ENCODE data around the gene SLC26A6. TPM values are rescaled to one million over a fixed set of nuclear protein-coding genes. Genes with fewer than 3 reads are reported as not detected.

SLC26A6 gene
- total and polyA plus RNA-seq, 9 donors: 7.9 to 19.1 (median 10.5) TPM

GRCh38 chr3:48636149-48636655 is 941 bp upstream of the SLC26A6 start:
- TF ChIP-seq EP300 (IDR thresholded peaks at IDR 0.05) (no peak), POLR2A (IDR thresholded peaks at IDR 0.05) (no peak), CTCF (IDR thresholded peaks at IDR 0.05) (no peak)
- Histone ChIP-seq H3K4me3 (peak overlapping the region; percentile 65), H3K36me3 (no peaks in the 10 kb centered on the region), H3K27me3 (no peaks in the 10 kb centered on the region), H3K27ac (no peak overlapping the region), H3K9me3 (no peaks in the 10 kb centered on the region), H3K4me1 (ENCODE audit: insufficient read depth) (peaks cover 3% of the 10 kb centered on the region)
- WGBS, 3 donors: 32 to 45% (median 41%) methylated on average over 10 of the region's 10 CpGs
- intact Hi-C loops (cut with DNase I): no loop called here
- DNase-seq: no peak

- Histone ChIP-seq H3K4me1 (ENCODE audit: insufficient read depth) (peaks cover 3% of the 10 kb centered on the region), H3K4me3 (peak overlapping the region; percentile 65), H3K27me3 (no peaks in the 10 kb centered on the region), H3K36me3 (no peaks in the 10 kb centered on the region), H3K9me3 (no peaks in the 10 kb centered on the region), H3K27ac (peak overlapping the region; percentile 62 to 76)
- TF ChIP-seq POLR2A (IDR thresholded peaks at IDR 0.05) (no peak), EP300 (IDR thresholded peaks at IDR 0.05) (no peak), CTCF (IDR thresholded peaks at IDR 0.05) (no peak)
- DNase-seq: peak; percentile 58 to 71 (median 61)
- intact Hi-C loops (cut with DNase I): no loop called here
- WGBS, 3 donors: 2 to 3% (median 2%) methylated on average over 25 to 30 of the region's 30 CpGs
Measured at GRCh38 chr3:48634661-48635221, 520 bp downstream of the SLC26A6 start.

- intact Hi-C loops (cut with DNase I): no loop called here
- DNase-seq: no peak
- peaks cover 3% of the 10 kb centered on the region for H3K4me1 ChIP-seq (ENCODE audit: insufficient read depth)
- no peaks in the 10 kb centered on the region for H3K36me3 ChIP-seq
- TF ChIP-seq CTCF (IDR thresholded peaks at IDR 0.05) (no peak), POLR2A (IDR thresholded peaks at IDR 0.05) (no peak), EP300 (IDR thresholded peaks at IDR 0.05) (no peak)
- no peak overlapping the region for H3K4me3 ChIP-seq
- 79 to 94% (median 85%) methylated on average over 2 of the region's 2 CpGs for WGBS, 3 donors
- no peaks in the 10 kb centered on the region for H3K27me3 ChIP-seq
- H3K27ac ChIP-seq: no peak overlapping the region
- H3K9me3 ChIP-seq: no peaks in the 10 kb centered on the region
Measured at GRCh38 chr3:48633743-48634142, 1.5 kb downstream of the SLC26A6 start.

GRCh38 chr3:48633256-48633655 is 2.0 kb downstream of the SLC26A6 start:
- 91 to 94% (median 92%) methylated on average over 15 of the region's 15 CpGs for WGBS, 3 donors
- H3K4me1 ChIP-seq (ENCODE audit: insufficient read depth): peaks cover 3% of the 10 kb centered on the region
- H3K36me3 ChIP-seq: no peaks in the 10 kb centered on the region
- DNase-seq: no peak
- no peak overlapping the region for H3K4me3 ChIP-seq
- TF ChIP-seq CTCF (IDR thresholded peaks at IDR 0.05): no peak
- no peak for TF ChIP-seq EP300 (IDR thresholded peaks at IDR 0.05)
- no peak for TF ChIP-seq POLR2A (IDR thresholded peaks at IDR 0.05)
- H3K27me3 ChIP-seq: no peaks in the 10 kb centered on the region
- no peaks in the 10 kb centered on the region for H3K9me3 ChIP-seq
- no peak overlapping the region for H3K27ac ChIP-seq
- intact Hi-C loops (cut with DNase I): no loop called here

Data from ovary (tissue), 9 donors.